Neural progenitor cell (in vitro differentiated cells): Measurements from ENCODE around the gene KSR1. TPM values are rescaled to one million over a fixed set of nuclear protein-coding genes. Genes with fewer than 3 reads are reported as not detected.

Experiments used
- DNase-seq: peaks from one replicate; pipeline ENCODE4 v3.0.0-alpha.2; 2016; ENCODE audit warnings: low spot score
- H2AFZ ChIP-seq: fragments of 200-600 bp; sonication (generic); replicated peaks from 2 replicates; pipeline ENCODE4 v1.6.1; 2016; ENCODE audit warnings: antibody characterized with exemption
- H3F3A ChIP-seq: fragments of 200-600 bp; sonication (generic); 2 replicates; pipeline ENCODE4 v1.6.1; 2016; ENCODE audit warnings: antibody characterized with exemption, low read depth
- H3K27ac ChIP-seq: fragments of 200-600 bp; sonication (generic); 2 replicates; pipeline ENCODE4 v1.5.1; 2016; ENCODE audit warnings: mild to moderate bottlenecking
- H3K27me3 ChIP-seq: fragments of 200-600 bp; sonication (generic); 2 replicates; pipeline ENCODE4 v1.6.1; 2016; ENCODE audit warnings: mild to moderate bottlenecking, moderate library complexity
- H3K36me3 ChIP-seq: fragments of 200-600 bp; sonication (generic); 2 replicates; pipeline ENCODE4 v1.5.1; 2016
- H3K4me1 ChIP-seq: fragments of 200-600 bp; sonication (generic); 2 replicates; pipeline ENCODE4 v1.6.1; 2016; ENCODE audit warnings: mixed run types
- H3K4me2 ChIP-seq: fragments of 200-600 bp; sonication (generic); 2 replicates; pipeline ENCODE4 v1.6.1; 2016
- H3K4me3 ChIP-seq: fragments of 200-600 bp; sonication (generic); 2 replicates; pipeline ENCODE4 v1.5.1; 2016
- H3K79me2 ChIP-seq: fragments of 200-600 bp; sonication (generic); 2 replicates; pipeline ENCODE4 v1.6.1; 2016; ENCODE audit warnings: low read depth
- H3K9ac ChIP-seq: fragments of 200-600 bp; sonication (generic); 2 replicates; pipeline ENCODE4 v1.6.1; 2016
- H3K9me3 ChIP-seq: fragments of 200-600 bp; sonication (generic); 2 replicates; pipeline ENCODE4 v1.5.1; 2016; ENCODE audit warnings: low read depth
- H4K20me1 ChIP-seq: fragments of 200-600 bp; sonication (generic); 2 replicates; pipeline ENCODE4 v1.6.1; 2016; ENCODE audit warnings: low read depth
- H3K27ac Mint-ChIP-seq: 3 replicates; pipeline ENCODE4 v1.8.0; 2021; ENCODE audit warnings: mixed read lengths
- H3K27me3 Mint-ChIP-seq: 2 replicates; pipeline ENCODE4 v1.8.0; 2022; ENCODE audit warnings: low read depth, mild to moderate bottlenecking, inconsistent platforms, moderate library complexity, mixed read lengths; ENCODE audit not compliant: insufficient read depth
- H3K36me3 Mint-ChIP-seq: 3 replicates; pipeline ENCODE4 v1.8.0; 2021; ENCODE audit warnings: mixed read lengths
- H3K4me1 Mint-ChIP-seq: 3 replicates; pipeline ENCODE4 v1.8.0; 2021; ENCODE audit warnings: mixed read lengths
- H3K4me3 Mint-ChIP-seq: 3 replicates; pipeline ENCODE4 v1.8.0; 2021; ENCODE audit warnings: mild to moderate bottlenecking, moderate library complexity, mixed read lengths
- H3K9me3 Mint-ChIP-seq: 3 replicates; pipeline ENCODE4 v1.8.0; 2020; ENCODE audit warnings: mixed read lengths
- CTCF ChIP-seq: fragments of 200-600 bp; sonication (generic); IDR thresholded peaks from 2 replicates; pipeline ENCODE4 v1.5.1; 2017; ENCODE audit warnings: antibody characterized with exemption, mild to moderate bottlenecking
- EZH2 ChIP-seq: fragments of 200-600 bp; sonication (generic); IDR thresholded peaks from 2 replicates; pipeline ENCODE4 v1.6.1; 2017; ENCODE audit warnings: antibody characterized with exemption, mild to moderate bottlenecking, moderate library complexity
- EZH2phosphoT487 ChIP-seq: fragments of 200-600 bp; sonication (generic); IDR thresholded peaks from 2 replicates; pipeline ENCODE4 v1.6.1; 2017; ENCODE audit warnings: antibody characterized with exemption
- total RNA-seq: library from RNA; depleted of rRNA; stranded (reverse); fragments of >200 nt; gene quantifications from 2 replicates; pipeline ENCODE4 v1.2.3, GENCODE V29; 2015; ENCODE audit warnings: low replicate concordance

KSR1 gene
- total RNA-seq, 1 donor from 2014 or later, result 16.4 TPM

GRCh38 chr17:27570578-27570914 lies 114.3 kb downstream of the KSR1 start:
- Histone ChIP-seq H3K4me2 (no peak overlapping the region), H4K20me1 (no peaks in the 10 kb centered on the region), H3K27me3 (no peaks in the 10 kb centered on the region), H3K9me3 (no peaks in the 10 kb centered on the region), H2AFZ (no peak overlapping the region), H3K4me1 (no peaks in the 10 kb centered on the region), H3K4me3 (no peak overlapping the region), H3K27ac (no peak overlapping the region), H3K79me2 (no peaks in the 10 kb centered on the region), H3F3A (no peaks in the 10 kb centered on the region), H3K9ac (no peak overlapping the region), H3K36me3 (no peaks in the 10 kb centered on the region)
- no peaks in the 10 kb centered on the region for H3K9me3 Mint-ChIP-seq
- TF ChIP-seq CTCF (no peak), EZH2phosphoT487 (no peak), EZH2 (no peak)
- no peak overlapping the region for H3K27ac Mint-ChIP-seq
- H3K27me3 Mint-ChIP-seq, result peaks cover 2% of the 10 kb centered on the region
- peaks cover 24% of the 10 kb centered on the region for H3K4me1 Mint-ChIP-seq
- no peak overlapping the region for H3K4me3 Mint-ChIP-seq
- no peak for DNase-seq
- no peaks in the 10 kb centered on the region for H3K36me3 Mint-ChIP-seq

GRCh38 chr17:27571563-27572352 lies 115.5 kb downstream of the KSR1 start:
- Mint-ChIP-seq H3K4me1 (peaks cover 33% of the 10 kb centered on the region), H3K9me3 (no peaks in the 10 kb centered on the region), H3K27me3 (peaks cover 1% of the 10 kb centered on the region), H3K4me3 (no peak overlapping the region), H3K36me3 (no peaks in the 10 kb centered on the region), H3K27ac (no peak overlapping the region)
- H4K20me1 ChIP-seq, result peaks cover 3% of the 10 kb centered on the region
- no peak overlapping the region for H3K4me3 ChIP-seq
- no peaks in the 10 kb centered on the region for H3F3A ChIP-seq
- no peak overlapping the region for H2AFZ ChIP-seq
- H3K79me2 ChIP-seq, result no peaks in the 10 kb centered on the region
- no peaks in the 10 kb centered on the region for H3K36me3 ChIP-seq
- no peak overlapping the region for H3K27ac ChIP-seq
- no peaks in the 10 kb centered on the region for H3K27me3 ChIP-seq
- peaks cover 5% of the 10 kb centered on the region for H3K4me1 ChIP-seq
- H3K9ac ChIP-seq, result no peak overlapping the region
- no peak for TF ChIP-seq EZH2
- TF ChIP-seq EZH2phosphoT487, result no peak
- TF ChIP-seq CTCF, result no peak
- DNase-seq, result no peak
- H3K4me2 ChIP-seq, result no peak overlapping the region
- no peaks in the 10 kb centered on the region for H3K9me3 ChIP-seq

GRCh38 chr17:27572665-27573064 lies 116.4 kb downstream of the KSR1 start:
- Mint-ChIP-seq H3K27me3 (no peaks in the 10 kb centered on the region), H3K9me3 (no peaks in the 10 kb centered on the region), H3K4me1 (peaks cover 37% of the 10 kb centered on the region), H3K27ac (no peak overlapping the region), H3K4me3 (no peak overlapping the region), H3K36me3 (no peaks in the 10 kb centered on the region)
- TF ChIP-seq EZH2phosphoT487 (no peak), EZH2 (no peak)
- H3K27me3 ChIP-seq, result no peaks in the 10 kb centered on the region
- H4K20me1 ChIP-seq, result peaks cover 7% of the 10 kb centered on the region
- H3K36me3 ChIP-seq, result no peaks in the 10 kb centered on the region
- H3K4me1 ChIP-seq, result peaks cover 14% of the 10 kb centered on the region
- H3F3A ChIP-seq, result no peaks in the 10 kb centered on the region
- DNase-seq, result no peak
- H3K27ac ChIP-seq, result no peak overlapping the region
- H2AFZ ChIP-seq, result no peak overlapping the region
- H3K79me2 ChIP-seq, result no peaks in the 10 kb centered on the region
- no peak overlapping the region for H3K9ac ChIP-seq
- no peaks in the 10 kb centered on the region for H3K9me3 ChIP-seq
- H3K4me2 ChIP-seq, result no peak overlapping the region
- H3K4me3 ChIP-seq, result no peak overlapping the region

- Histone ChIP-seq H2AFZ (no peak overlapping the region), H3K27me3 (no peaks in the 10 kb centered on the region), H3K9me3 (no peaks in the 10 kb centered on the region), H4K20me1 (peaks cover 7% of the 10 kb centered on the region), H3K4me3 (no peak overlapping the region), H3K79me2 (no peaks in the 10 kb centered on the region), H3K9ac (no peak overlapping the region), H3F3A (no peaks in the 10 kb centered on the region), H3K27ac (no peak overlapping the region), H3K36me3 (no peaks in the 10 kb centered on the region), H3K4me2 (no peak overlapping the region), H3K4me1 (peaks cover 14% of the 10 kb centered on the region)
- Mint-ChIP-seq H3K27ac (no peak overlapping the region), H3K36me3 (no peaks in the 10 kb centered on the region), H3K4me3 (no peak overlapping the region), H3K27me3 (no peaks in the 10 kb centered on the region), H3K9me3 (no peaks in the 10 kb centered on the region), H3K4me1 (peaks cover 45% of the 10 kb centered on the region)
- no peak for TF ChIP-seq CTCF
- DNase-seq, result no peak
Observed at GRCh38 chr17:27573548-27573947, 117.3 kb downstream of the KSR1 start.
